Body of pancreas (tissue), 4 donors: ENCODE data around the gene SLC35A3.

Source experiments
- CTCF ChIP-seq, 7 experiments: fragments of 450-650 bp in 4 of 7; fragments of 200-600 bp in 3 of 7; sonication (generic) in 3 of 7; IDR thresholded peaks; one replicate each; pipeline ENCODE4 v1.5.1; 2016 to 2019; ENCODE audit warnings: antibody characterized with exemption in 7 of 7
- POLR2A ChIP-seq, 3 donors: fragments of 450-650 bp; IDR thresholded peaks; one replicate each; pipeline ENCODE4 v1.6.1; 2016; ENCODE audit warnings: antibody characterized with exemption in 3 of 3, mild to moderate bottlenecking in 2 of 3

- TF ChIP-seq CTCF (IDR thresholded peaks at IDR 0.05) (no peak), POLR2A (IDR thresholded peaks at IDR 0.05) (peak; percentile 92 to 94 (median 93))
Observed at GRCh38 chr1:100037927-100038659, 68.3 kb downstream of the SLC35A3 start.
